Measurements from ENCODE around the gene CWF19L2.

Gene CWF19L2

DNA sequence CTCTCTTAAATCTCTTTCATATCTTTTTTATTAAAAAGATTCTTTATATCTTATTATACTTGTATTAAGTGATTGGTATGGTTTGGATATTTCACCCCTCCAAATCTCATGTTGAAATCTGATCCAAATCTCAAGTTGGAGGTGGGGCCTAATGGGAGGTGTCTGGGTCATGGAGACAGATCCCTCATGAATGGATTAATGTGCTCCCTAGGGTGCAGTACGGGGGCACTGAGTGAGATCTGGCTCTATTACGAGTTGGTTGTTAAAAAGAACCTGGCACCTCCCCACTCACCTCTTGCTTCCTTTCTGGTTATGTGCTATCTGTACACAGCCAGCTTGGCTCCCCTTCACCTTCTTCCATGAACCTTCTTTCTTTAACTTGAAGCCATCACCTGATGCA lies 149.6 kb downstream of the CWF19L2 start:
- H3K9ac ChIP-seq (ENCODE audit: low read depth, low read length), result no peak overlapping the region

DNA sequence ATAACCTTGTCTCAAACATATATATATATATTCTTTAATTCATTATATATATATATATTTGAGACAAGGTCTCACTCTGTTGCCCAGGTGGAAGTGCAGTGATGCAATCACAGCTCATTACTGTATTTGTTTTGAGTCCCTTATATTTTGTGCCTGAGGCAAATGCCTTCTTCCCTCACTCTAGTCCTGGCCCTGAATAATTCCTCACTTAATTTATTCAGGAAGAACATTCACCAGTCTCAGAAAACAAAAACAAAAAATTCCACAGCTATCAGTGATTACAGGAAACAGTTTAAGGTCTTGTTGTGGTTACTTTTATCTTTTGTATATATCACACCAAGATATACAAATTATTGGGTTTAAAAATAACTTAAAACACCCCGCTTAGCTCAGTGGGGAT lies 155.7 kb downstream of the CWF19L2 start:
- no peak overlapping the region for H3K9ac ChIP-seq (ENCODE audit: low read depth, low read length)
- H3K36me3 ChIP-seq (ENCODE audit: insufficient read depth, low read length), result peaks cover 9% of the 10 kb centered on the region; the same call in 1 of the 2 replicates
- H3K4me1 ChIP-seq (ENCODE audit: insufficient read depth, low read length), result no peaks in the 10 kb centered on the region
- H2AFZ ChIP-seq (ENCODE audit: low read depth, low read length), result no peak overlapping the region
- TF ChIP-seq, protein P1, sequence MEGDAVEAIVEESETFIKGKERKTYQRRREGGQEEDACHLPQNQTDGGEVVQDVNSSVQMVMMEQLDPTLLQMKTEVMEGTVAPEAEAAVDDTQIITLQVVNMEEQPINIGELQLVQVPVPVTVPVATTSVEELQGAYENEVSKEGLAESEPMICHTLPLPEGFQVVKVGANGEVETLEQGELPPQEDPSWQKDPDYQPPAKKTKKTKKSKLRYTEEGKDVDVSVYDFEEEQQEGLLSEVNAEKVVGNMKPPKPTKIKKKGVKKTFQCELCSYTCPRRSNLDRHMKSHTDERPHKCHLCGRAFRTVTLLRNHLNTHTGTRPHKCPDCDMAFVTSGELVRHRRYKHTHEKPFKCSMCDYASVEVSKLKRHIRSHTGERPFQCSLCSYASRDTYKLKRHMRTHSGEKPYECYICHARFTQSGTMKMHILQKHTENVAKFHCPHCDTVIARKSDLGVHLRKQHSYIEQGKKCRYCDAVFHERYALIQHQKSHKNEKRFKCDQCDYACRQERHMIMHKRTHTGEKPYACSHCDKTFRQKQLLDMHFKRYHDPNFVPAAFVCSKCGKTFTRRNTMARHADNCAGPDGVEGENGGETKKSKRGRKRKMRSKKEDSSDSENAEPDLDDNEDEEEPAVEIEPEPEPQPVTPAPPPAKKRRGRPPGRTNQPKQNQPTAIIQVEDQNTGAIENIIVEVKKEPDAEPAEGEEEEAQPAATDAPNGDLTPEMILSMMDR (IDR thresholded peaks at IDR 0.05; ENCODE audit: borderline replicate concordance, extremely low read depth, low read length, poor library complexity, severe bottlenecking), result no peak
- TF ChIP-seq EZH2 (IDR thresholded peaks at IDR 0.05; ENCODE audit: borderline replicate concordance, low read depth, low read length, severe bottlenecking), result no peak
- no peaks in the 10 kb centered on the region for H3K9me3 ChIP-seq (ENCODE audit: insufficient read depth, low read length, severe bottlenecking)
- no peaks in the 10 kb centered on the region for H3K79me2 ChIP-seq (ENCODE audit: insufficient read depth, low read length)
- H3K4me2 ChIP-seq (ENCODE audit: insufficient read depth, low read length), result no peak overlapping the region
- H3K4me3 ChIP-seq (ENCODE audit: low read depth in 1 of 2, low read length in 2 of 2), result no peak overlapping the region
- no peak overlapping the region for H3K27ac ChIP-seq (ENCODE audit: low read length)
- no peaks in the 10 kb centered on the region for H4K20me1 ChIP-seq (ENCODE audit: insufficient read depth, low read length)
- H3K27me3 ChIP-seq (ENCODE audit: insufficient read depth, low read length, poor library complexity), result no peaks in the 10 kb centered on the region
- DNase-seq (no peak), ATAC-seq (ENCODE audit: insufficient read depth, low read depth) (no peak)

More for the DNA sequence above, 149.6 kb downstream of the CWF19L2 start:
- H3K4me1 ChIP-seq (ENCODE audit: insufficient read depth, low read length), result no peaks in the 10 kb centered on the region
- no peaks in the 10 kb centered on the region for H3K79me2 ChIP-seq (ENCODE audit: insufficient read depth, low read length)
- TF ChIP-seq, protein P1 (IDR thresholded peaks at IDR 0.05; ENCODE audit: borderline replicate concordance, extremely low read depth, low read length, poor library complexity, severe bottlenecking), result no peak
- TF ChIP-seq EZH2 (IDR thresholded peaks at IDR 0.05; ENCODE audit: borderline replicate concordance, low read depth, low read length, severe bottlenecking), result no peak
- no peak for DNase-seq
- H2AFZ ChIP-seq (ENCODE audit: low read depth, low read length), result no peak overlapping the region
- no peak overlapping the region for H3K4me2 ChIP-seq (ENCODE audit: insufficient read depth, low read length)
- H3K27me3 ChIP-seq (ENCODE audit: insufficient read depth, low read length, poor library complexity), result no peaks in the 10 kb centered on the region
- no peak overlapping the region for H3K4me3 ChIP-seq (ENCODE audit: low read depth in 1 of 2, low read length in 2 of 2)
- ATAC-seq (ENCODE audit: insufficient read depth, low read depth), result no peak
- H3K36me3 ChIP-seq (ENCODE audit: insufficient read depth, low read length), result peaks cover 7% of the 10 kb centered on the region; the same call in 1 of the 2 replicates
- no peaks in the 10 kb centered on the region for H3K9me3 ChIP-seq (ENCODE audit: insufficient read depth, low read length, severe bottlenecking)
- H3K27ac ChIP-seq (ENCODE audit: low read length), result no peak overlapping the region
- no peaks in the 10 kb centered on the region for H4K20me1 ChIP-seq (ENCODE audit: insufficient read depth, low read length)

DNA sequence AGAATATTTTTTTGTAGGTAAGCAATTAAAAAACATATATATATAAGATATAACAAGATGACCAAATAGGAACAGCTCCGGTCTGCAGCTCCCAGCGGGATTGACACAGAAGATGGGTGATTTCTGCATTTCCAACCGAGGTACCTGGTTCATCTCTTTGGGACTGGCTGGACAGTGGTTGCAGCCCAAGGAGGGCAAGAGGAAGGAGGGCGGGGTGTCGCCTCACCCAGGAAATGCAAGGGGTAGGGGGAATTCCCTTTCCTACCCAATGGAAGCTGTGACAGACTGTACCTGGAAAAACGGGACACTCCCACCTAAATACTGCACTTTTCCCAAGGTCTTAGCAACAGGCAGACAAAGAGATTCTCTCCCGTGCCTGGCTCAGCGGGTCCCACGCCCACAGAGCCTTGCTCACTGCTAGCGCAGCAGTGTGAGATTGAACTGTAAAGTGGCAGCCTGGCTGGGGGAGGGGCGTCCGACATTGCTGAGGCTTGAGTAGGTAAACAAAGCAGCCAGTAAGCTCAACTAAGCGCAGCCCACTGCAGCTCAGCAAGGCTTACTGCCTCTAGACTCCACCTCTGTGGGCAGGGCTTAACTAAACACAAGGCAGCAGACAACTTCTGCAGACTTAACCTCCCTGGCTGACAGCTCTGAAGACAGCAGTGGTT lies 163.8 kb downstream of the CWF19L2 start:
- no peak overlapping the region for H3K27ac ChIP-seq (ENCODE audit: low read length)
- H4K20me1 ChIP-seq (ENCODE audit: insufficient read depth, low read length), result no peaks in the 10 kb centered on the region
- no peaks in the 10 kb centered on the region for H3K27me3 ChIP-seq (ENCODE audit: insufficient read depth, low read length, poor library complexity)
- no peak overlapping the region for H3K4me2 ChIP-seq (ENCODE audit: insufficient read depth, low read length)
- ATAC-seq (ENCODE audit: insufficient read depth, low read depth) (no peak), DNase-seq (no peak)
- no peaks in the 10 kb centered on the region for H3K9me3 ChIP-seq (ENCODE audit: insufficient read depth, low read length, severe bottlenecking)
- TF ChIP-seq, protein P1 (IDR thresholded peaks at IDR 0.05; ENCODE audit: borderline replicate concordance, extremely low read depth, low read length, poor library complexity, severe bottlenecking), result no peak
- no peak for TF ChIP-seq EZH2 (IDR thresholded peaks at IDR 0.05; ENCODE audit: borderline replicate concordance, low read depth, low read length, severe bottlenecking)
- no peaks in the 10 kb centered on the region for H3K4me1 ChIP-seq (ENCODE audit: insufficient read depth, low read length)
- H3K36me3 ChIP-seq (ENCODE audit: insufficient read depth, low read length), result peaks cover 7% of the 10 kb centered on the region; the same call in 1 of the 2 replicates
- no peak overlapping the region for H3K9ac ChIP-seq (ENCODE audit: low read depth, low read length)
- H3K4me3 ChIP-seq (ENCODE audit: low read depth in 1 of 2, low read length in 2 of 2), result no peak overlapping the region
- no peak overlapping the region for H2AFZ ChIP-seq (ENCODE audit: low read depth, low read length)
- no peaks in the 10 kb centered on the region for H3K79me2 ChIP-seq (ENCODE audit: insufficient read depth, low read length)

Measured in DND-41 (cell line).